K562 (cell line): Measurements from ENCODE around the gene VHLL. TPM values are rescaled to one million over a fixed set of nuclear protein-coding genes. Genes with fewer than 3 reads are reported as not detected.

Experiments used
- ATAC-seq: fragments of 200-7000 bp; cut with Tn5 transposase; 3 replicates; pipeline ENCODE4 v1.9.1; 2020; ENCODE audit warnings: moderate library complexity
- BruUV-seq: library from RNA; stranded (reverse); fragments of 400-500 nt; replicated peaks from 2 replicates; lab custom pipeline; 2021; lab: Mats Ljungman, UMichigan
- CTCF ChIA-PET: fragments of 300-600 bp; formaldehyde crosslinking; extraction: SDS; loops from one replicate; lab custom pipeline; 2021; ENCODE audit warnings: low intra/inter-chr PET ratio; lab: Yijun Ruan, JAX
- POLR2A ChIA-PET: fragments of 300-600, 350-650 bp; sonication (Branson Sonifier 250); formaldehyde crosslinking; extraction: SDS; loops from one replicate; lab custom pipeline; 2021; ENCODE audit warnings: antibody characterized with exemption, inconsistent platforms; lab: Yijun Ruan, JAX
- DNase-seq, 4 experiments: peaks; one replicate each; pipeline versions ENCODE4 v3.0.0 to v3.0.0-alpha.2; 2011 to 2018; ENCODE audit warnings: low spot score in 3 of 4, mixed read lengths in 3 of 4; ENCODE audit errors: extremely low read depth in 1 of 4
- FAIRE-seq: peaks from 2 replicates; lab custom pipeline; 2011; peaks lifted over from hg19 to GRCh38; lab: Jason Lieb, UNC
- H2AFZ ChIP-seq: 2 replicates; pipeline ENCODE4 v1.6.0; 2011; ENCODE audit warnings: low read depth, low read length, control low read depth, inconsistent platforms
- H3K27ac ChIP-seq: fragments of 200-600 bp; 3 replicates; pipeline ENCODE4 v1.8.0; 2011; ENCODE audit warnings: low read depth, mild to moderate bottlenecking, control low read depth, inconsistent platforms, low read length, moderate library complexity, mixed read lengths; ENCODE audit errors: extremely low read depth
- H3K27me3 ChIP-seq, 2 experiments: fragments of 300-600 bp in 1 of 2; 2 replicates in 1 of 2; 3 replicates in 1 of 2; pipeline versions ENCODE4 v1.6.0 to v1.8.0; 2011; ENCODE audit warnings: inconsistent platforms in 2 of 2, low read length in 2 of 2, mild to moderate bottlenecking in 1 of 2, mixed read lengths in 1 of 2, moderate library complexity in 1 of 2; ENCODE audit not compliant: control insufficient read depth in 2 of 2, insufficient read depth in 2 of 2
- H3K36me3 ChIP-seq: fragments of 300-600 bp; 3 replicates; pipeline ENCODE4 v1.8.0; 2011; ENCODE audit warnings: mild to moderate bottlenecking, low read length, inconsistent platforms; ENCODE audit not compliant: control insufficient read depth, insufficient read depth
- H3K4me1 ChIP-seq, 2 experiments: fragments of 200-600 bp in 1 of 2; replicated peaks in 1 of 2; 2 replicates in 1 of 2; 3 replicates in 1 of 2; pipeline versions ENCODE4 v1.5.1 to v1.8.0; 2011; ENCODE audit warnings: inconsistent platforms in 2 of 2, low read length in 2 of 2, mild to moderate bottlenecking in 1 of 2, mixed read lengths in 1 of 2, moderate library complexity in 1 of 2; ENCODE audit not compliant: control insufficient read depth in 2 of 2, insufficient read depth in 2 of 2
- H3K4me2 ChIP-seq: 2 replicates; pipeline ENCODE4 v1.6.1; 2011; ENCODE audit warnings: low read length, control low read depth, inconsistent platforms, mixed read lengths; ENCODE audit not compliant: insufficient read depth
- H3K4me3 ChIP-seq: fragments of 200-600 bp; sonication (generic), shearing (Covaris generic); 2 replicates; pipeline ENCODE4 v1.5.1; 2016; ENCODE audit warnings: control low read depth, inconsistent platforms
- H3K79me2 ChIP-seq: fragments of 200-600 bp; 3 replicates; pipeline ENCODE4 v1.8.0; 2011; ENCODE audit warnings: low read length, inconsistent platforms; ENCODE audit not compliant: control insufficient read depth, insufficient read depth
- H3K9ac ChIP-seq, 2 experiments: 2 replicates each; pipeline versions ENCODE4 v1.6.0 to v1.6.1; 2011; ENCODE audit warnings: low read depth in 2 of 2, low read length in 2 of 2, control low read depth in 1 of 2, inconsistent platforms in 1 of 2, mild to moderate bottlenecking in 1 of 2, mixed read lengths in 1 of 2; ENCODE audit not compliant: insufficient read depth in 1 of 2
- H3K9me1 ChIP-seq: one replicate; pipeline ENCODE4 v1.6.0; 2011; ENCODE audit warnings: inconsistent platforms, mild to moderate bottlenecking, low read length, moderate library complexity; ENCODE audit not compliant: control insufficient read depth, insufficient read depth
- H3K9me3 ChIP-seq: replicated peaks from 2 replicates; pipeline ENCODE4 v1.5.1; 2011; ENCODE audit warnings: low read depth, low read length, inconsistent platforms; ENCODE audit not compliant: control insufficient read depth, insufficient read depth
- H4K20me1 ChIP-seq: replicated peaks from 2 replicates; pipeline ENCODE4 v1.6.1; 2011; ENCODE audit warnings: low read length, inconsistent platforms, mixed read lengths; ENCODE audit not compliant: control insufficient read depth, insufficient read depth
- ARID1B ChIP-seq: fragments of 450-650 bp; IDR thresholded peaks from 2 replicates; pipeline ENCODE4 v1.6.1; 2016; ENCODE audit warnings: antibody characterized with exemption, mild to moderate bottlenecking, inconsistent platforms
- CTBP1 ChIP-seq: fragments of 450-650 bp; IDR thresholded peaks from 2 replicates; pipeline ENCODE4 v1.6.1; 2016; ENCODE audit warnings: borderline replicate concordance
- FOSL1 ChIP-seq: fragments of 200-800 bp; sonication (Bioruptor generic); conservative IDR thresholded peaks from 2 replicates; pipeline ENCODE4 v1.6.1; 2016; ENCODE audit warnings: missing genetic modification characterization, missing compliant biosample characterization
- FOXK2 ChIP-seq, 2 experiments: fragments of 450-650 bp; IDR thresholded peaks in 1 of 2; conservative IDR thresholded peaks in 1 of 2; 2 replicates each; pipeline ENCODE4 v1.6.1; 2016; ENCODE audit warnings: low read depth in 2 of 2, mild to moderate bottlenecking in 1 of 2
- JUN ChIP-seq, 2 experiments: sonication (generic) in 1 of 2; formaldehyde crosslinking in 1 of 2; IDR thresholded peaks; 2 replicates each; pipeline versions ENCODE4 v1.6.1 to v1.8.0; 2012 to 2022; ENCODE audit warnings: borderline replicate concordance in 2 of 2, mild to moderate bottlenecking in 2 of 2, improper control_type of control experiment in 1 of 2, low read depth in 1 of 2, low read length in 1 of 2, missing genetic modification reagents in 1 of 2
- JUND ChIP-seq, 2 experiments: IDR thresholded peaks; 2 replicates in 1 of 2; 3 replicates in 1 of 2; pipeline ENCODE4 v1.6.1; 2011; ENCODE audit warnings: borderline replicate concordance in 2 of 2, low read depth in 2 of 2, low read length in 2 of 2, improper control_type of control experiment in 1 of 2, missing biosample characterization in 1 of 2, missing genetic modification characterization in 1 of 2, missing genetic modification reagents in 1 of 2
- POLR2A ChIP-seq: fragments of 450-650 bp; conservative IDR thresholded peaks from 2 replicates; pipeline ENCODE4 v1.6.1; 2016
- ZNF3 ChIP-seq: fragments of 250-450 bp; sonication (Bioruptor Pico); IDR thresholded peaks from 2 replicates; pipeline ENCODE4 v1.5.0; 2021; ENCODE audit warnings: mild to moderate bottlenecking, moderate library complexity
- in situ Hi-C: fragments of 300-500 bp; cut with MboI; formaldehyde crosslinking; loops from 4 replicates; pipeline ENCODE4 v1.15.0; 2018; ENCODE audit warnings: inconsistent platforms, mixed read lengths
- intact Hi-C: fragments of 100-400 bp; cut with micrococcal nuclease; formaldehyde crosslinking; loops from 2 replicates; pipeline ENCODE4 v1.14.2; 2022
- polyA plus RNA-seq, 8 experiments: library from polyadenylated mRNA; depleted of rRNA in 4 of 8; stranded (reverse) in 5 of 8; unstranded in 3 of 8; fragments of >200 nt; fragmentation: Nextera tagmentation in 2 of 8; fragmentation: Illumina TruSeq in 1 of 8; extraction: Ambion mirVana in 2 of 8; extraction: Trizol in 1 of 8; gene quantifications; 2 replicates each; pipeline versions ENCODE4 v1.2.1 to v1.2.3, GENCODE V29; 2011 to 2014; ENCODE audit warnings: inconsistent platforms in 1 of 8, missing spikeins in 1 of 8
- total RNA-seq, 7 experiments: library from RNA; depleted of rRNA in 6 of 7; stranded (reverse); fragments of >200 nt in 6 of 7; fragmentation: Illumina TruSeq in 2 of 7; extraction: Trizol in 2 of 7; gene quantifications; 2 replicates each; pipeline versions ENCODE4 v1.2.1 to v1.2.3, GENCODE V29; 2011 to 2021; ENCODE audit warnings: low replicate concordance in 1 of 7
- TF ChIP-seq, protein P1 (sequence below): sonication (generic); IDR thresholded peaks from 2 replicates; pipeline ENCODE4 v1.6.1; 2016
- TF ChIP-seq, protein P2 (sequence below), 2 experiments: fragments of 450-650 bp in 1 of 2; sonication (generic) in 1 of 2; formaldehyde crosslinking in 1 of 2; IDR thresholded peaks in 1 of 2; conservative IDR thresholded peaks in 1 of 2; 2 replicates each; pipeline versions ENCODE4 v1.6.1 to v1.8.1; 2016 to 2023; ENCODE audit warnings: mild to moderate bottlenecking in 2 of 2, moderate library complexity in 2 of 2, inconsistent platforms in 1 of 2, missing genetic modification reagents in 1 of 2
- TF ChIP-seq, protein P3 (sequence below): sonication (generic); formaldehyde crosslinking; IDR thresholded peaks from 2 replicates; pipeline ENCODE4 v1.8.1; 2023; ENCODE audit warnings: mild to moderate bottlenecking, missing genetic modification reagents, moderate library complexity

The VHLL gene
- total and polyA plus RNA-seq, 9 of the 15 experiments (the other 6 are each of a cell fraction or from before 2014, with no cell fraction given), result not detected

DNA sequence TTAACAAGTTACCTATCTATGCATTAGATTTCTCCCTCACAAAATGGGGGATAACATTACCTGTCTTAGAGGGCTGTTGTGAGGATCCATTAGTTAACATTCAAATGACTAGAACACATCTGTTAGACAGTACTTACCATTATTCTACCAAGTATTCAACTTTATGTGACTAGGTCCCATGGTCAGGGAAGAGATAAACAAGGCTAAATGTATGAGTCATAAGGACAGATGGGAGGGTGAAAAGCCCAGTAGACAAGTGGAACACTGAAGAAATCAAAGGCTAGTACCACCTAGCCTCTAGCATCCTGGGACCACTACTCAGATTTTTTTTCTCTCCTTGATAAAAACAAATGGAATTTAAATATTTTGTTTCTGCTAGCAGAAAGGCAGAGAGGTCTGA is 9.0 kb upstream of the VHLL start:
- POLR2A ChIA-PET, result interaction anchor here (0.5 to 1.6 kb wide), 6 partner anchors 11 to 115 kb away, joined by 3 to 6 read pairs (median 3); partner anchors contain the start of genes CCT3, SMG5 and TSACC

More for the DNA sequence above, 9.0 kb upstream of the VHLL start:
- BruUV-seq, result no TSS peak
- TF ChIP-seq JUN (IDR thresholded peaks at IDR 0.05; ENCODE audit: borderline replicate concordance, low read depth, low read length) (0 out of 2 replicates have a peak, but pooled peaks have one; percentile 14), JUN (CRISPR knock-in tag; IDR thresholded peaks at IDR 0.05; ENCODE audit: borderline replicate concordance) (no peak), FOXK2 (conservative IDR thresholded peaks at IDR 0.05 in 1 of 2, IDR thresholded peaks at IDR 0.05 in 1 of 2; ENCODE audit: low read depth in 2 of 2) (peak; percentile 50 to 53; a peak in 2 of 4 replicates), ZNF3 (CRISPR knock-in tag) (no peak), ARID1B (0 out of 2 replicates have a peak, but pooled peaks have one; percentile 15), POLR2A (peak; percentile 41; the same call in 1 of the 2 replicates), CTBP1 (no peak), JUND (IDR thresholded peaks at IDR 0.05; ENCODE audit: borderline replicate concordance, low read depth, low read length) (peak; percentile 67; the same call in 1 of the 2 replicates), JUND (tag; IDR thresholded peaks at IDR 0.05; ENCODE audit: borderline replicate concordance, low read depth, low read length) (no peak), FOSL1 (tag) (peak; percentile 87)
- TF ChIP-seq, protein P1, sequence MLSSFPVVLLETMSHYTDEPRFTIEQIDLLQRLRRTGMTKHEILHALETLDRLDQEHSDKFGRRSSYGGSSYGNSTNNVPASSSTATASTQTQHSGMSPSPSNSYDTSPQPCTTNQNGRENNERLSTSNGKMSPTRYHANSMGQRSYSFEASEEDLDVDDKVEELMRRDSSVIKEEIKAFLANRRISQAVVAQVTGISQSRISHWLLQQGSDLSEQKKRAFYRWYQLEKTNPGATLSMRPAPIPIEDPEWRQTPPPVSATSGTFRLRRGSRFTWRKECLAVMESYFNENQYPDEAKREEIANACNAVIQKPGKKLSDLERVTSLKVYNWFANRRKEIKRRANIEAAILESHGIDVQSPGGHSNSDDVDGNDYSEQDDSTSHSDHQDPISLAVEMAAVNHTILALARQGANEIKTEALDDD, result peak; percentile 29; the same call in 1 of the 2 replicates
- TF ChIP-seq, protein P2, sequence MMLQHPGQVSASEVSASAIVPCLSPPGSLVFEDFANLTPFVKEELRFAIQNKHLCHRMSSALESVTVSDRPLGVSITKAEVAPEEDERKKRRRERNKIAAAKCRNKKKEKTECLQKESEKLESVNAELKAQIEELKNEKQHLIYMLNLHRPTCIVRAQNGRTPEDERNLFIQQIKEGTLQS (IDR thresholded peaks at IDR 0.05), result peak; percentile 59
- TF ChIP-seq, protein P2 (CRISPR knock-in tag; conservative IDR thresholded peaks at IDR 0.05), result no peak
- TF ChIP-seq, protein P3, sequence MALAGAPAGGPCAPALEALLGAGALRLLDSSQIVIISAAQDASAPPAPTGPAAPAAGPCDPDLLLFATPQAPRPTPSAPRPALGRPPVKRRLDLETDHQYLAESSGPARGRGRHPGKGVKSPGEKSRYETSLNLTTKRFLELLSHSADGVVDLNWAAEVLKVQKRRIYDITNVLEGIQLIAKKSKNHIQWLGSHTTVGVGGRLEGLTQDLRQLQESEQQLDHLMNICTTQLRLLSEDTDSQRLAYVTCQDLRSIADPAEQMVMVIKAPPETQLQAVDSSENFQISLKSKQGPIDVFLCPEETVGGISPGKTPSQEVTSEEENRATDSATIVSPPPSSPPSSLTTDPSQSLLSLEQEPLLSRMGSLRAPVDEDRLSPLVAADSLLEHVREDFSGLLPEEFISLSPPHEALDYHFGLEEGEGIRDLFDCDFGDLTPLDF (CRISPR knock-in tag), result no peak
- TF ChIP-seq, all 486 proteins: peak for 8
- H3K4me3 ChIP-seq, result no peak overlapping the region
- H3K9me3 ChIP-seq, result no peaks in the 10 kb centered on the region
- no peaks in the 10 kb centered on the region for H3K4me1 ChIP-seq
- H3K9ac ChIP-seq, result no peak overlapping the region
- no peaks in the 10 kb centered on the region for H3K79me2 ChIP-seq
- H4K20me1 ChIP-seq, result 0 out of 2 replicates have a peak, but pooled peaks cover 5% of the 10 kb centered on the region
- FAIRE-seq (no peak), DNase-seq (peak in 2 of 4 experiments; percentile 36 to 38), ATAC-seq (no peak)
- no peaks in the 10 kb centered on the region for H3K27me3 ChIP-seq
- H2AFZ ChIP-seq, result no peak overlapping the region
- CTCF ChIA-PET, result no interaction called here
- H3K9me1 ChIP-seq, result no peaks in the 10 kb centered on the region
- H3K36me3 ChIP-seq, result peaks cover 69% of the 10 kb centered on the region
- intact Hi-C loops (no loop called here), in situ Hi-C loops (no loop called here)
- no peak overlapping the region for H3K4me2 ChIP-seq
- H3K27ac ChIP-seq, result no peak overlapping the region; the same call in 2 of the 3 replicates
